NCI-H82 (cell line): ENCODE measurements around the gene TMEM132A.

Experiments
- DNase-seq: peaks from one replicate; lab custom pipeline; 2025; lab: John Stamatoyannopoulos, UW

TMEM132A gene

GRCh38 chr11:60924110-60924905, at the start of gene TMEM132A:
TSS of gene TMEM132A (plus strand) at chr11:60924460. CDS start at chr11:60924634, 174 bp downstream.
- DNase-seq, result peak; percentile 90

GRCh38 chr11:60875366-60876167, 48.7 kb upstream of the TMEM132A start:
- no peak for DNase-seq

GRCh38 chr11:60876168-60876485, 48.1 kb upstream of the TMEM132A start:
- no peak for DNase-seq

GRCh38 chr11:60878245-60879101, 45.8 kb upstream of the TMEM132A start:
- no peak for DNase-seq

GRCh38 chr11:60879104-60879503, 45.2 kb upstream of the TMEM132A start:
- DNase-seq, result no peak

- DNase-seq, result no peak
These were observed 44.2 kb upstream of the TMEM132A start for GRCh38 chr11:60879971-60880588.

- no peak for DNase-seq
These were observed 43.5 kb upstream of the TMEM132A start for GRCh38 chr11:60880643-60881282.

- peak; percentile 45 for DNase-seq
These were observed 36.7 kb upstream of the TMEM132A start for GRCh38 chr11:60887556-60887955.

GRCh38 chr11:60889869-60890311, 34.4 kb upstream of the TMEM132A start:
- DNase-seq, result no peak

- DNase-seq, result no peak
These were observed 33.6 kb upstream of the TMEM132A start for GRCh38 chr11:60890696-60891095.

GRCh38 chr11:60891103-60891741, 33.0 kb upstream of the TMEM132A start:
- no peak for DNase-seq

- DNase-seq, result no peak
These were observed 28.6 kb upstream of the TMEM132A start for GRCh38 chr11:60895687-60896086.

- DNase-seq, result no peak
These were observed 26.8 kb upstream of the TMEM132A start for GRCh38 chr11:60897496-60897895.

- DNase-seq, result peak; percentile 67
These were observed 25.0 kb upstream of the TMEM132A start for GRCh38 chr11:60899046-60899936.

GRCh38 chr11:60899977-60900376, 24.3 kb upstream of the TMEM132A start:
- no peak for DNase-seq

- no peak for DNase-seq
These were observed 23.4 kb upstream of the TMEM132A start for GRCh38 chr11:60900673-60901404.

GRCh38 chr11:60902625-60903024, 21.6 kb upstream of the TMEM132A start:
- no peak for DNase-seq

GRCh38 chr11:60905047-60905446, 19.2 kb upstream of the TMEM132A start:
- no peak for DNase-seq

- peak; percentile 46 for DNase-seq
These were observed 18.6 kb upstream of the TMEM132A start for GRCh38 chr11:60905551-60906113.
